Tibial nerve (tissue), 4 donors: ENCODE results near the gene COX7A2L.

Source experiments
- EP300 ChIP-seq, 2 donors: sonication (generic); formaldehyde crosslinking; IDR thresholded peaks; one replicate each; pipeline ENCODE4 v1.6.1; 2017; ENCODE audit warnings: antibody characterized with exemption in 2 of 2, mild to moderate bottlenecking in 1 of 2
- TF ChIP-seq, protein P1 (sequence below), 5 experiments: fragments of 200-600 bp in 3 of 5; fragments of 450-650 bp in 2 of 5; sonication (generic) in 3 of 5; IDR thresholded peaks; one replicate each; pipeline ENCODE4 v1.5.1; 2016 to 2019; ENCODE audit warnings: antibody characterized with exemption in 5 of 5, mild to moderate bottlenecking in 3 of 5, moderate library complexity in 2 of 5

DNA sequence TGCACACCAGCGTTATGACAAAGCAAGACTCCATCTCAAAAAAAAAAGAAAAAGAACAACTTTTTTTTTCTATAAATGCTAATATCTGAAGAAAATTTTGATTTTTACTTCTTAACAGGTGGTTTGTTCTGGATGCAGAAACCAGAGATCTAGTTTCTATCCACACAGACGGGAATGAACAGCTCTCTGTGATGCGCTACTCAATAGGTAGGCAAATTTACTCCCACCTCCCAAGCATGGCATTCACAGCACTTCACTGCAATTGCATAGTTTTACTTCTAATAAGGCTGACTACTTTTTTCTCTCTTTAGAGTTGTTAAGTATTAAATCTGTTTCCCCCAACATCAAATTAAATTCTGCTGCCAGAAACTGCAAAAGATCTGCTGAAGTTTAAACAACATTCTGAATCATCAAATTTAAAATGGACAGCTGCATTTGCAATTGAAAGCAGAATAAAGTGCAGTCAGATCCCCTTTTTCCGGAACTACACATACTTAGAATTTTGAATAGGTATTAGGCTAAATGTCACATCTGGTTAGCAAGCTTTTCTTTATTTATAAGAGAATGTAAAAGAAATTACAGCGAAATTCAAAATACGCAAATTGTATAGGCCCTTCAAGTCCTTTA is 45.1 kb downstream of the COX7A2L start:
- TF ChIP-seq, protein P1, sequence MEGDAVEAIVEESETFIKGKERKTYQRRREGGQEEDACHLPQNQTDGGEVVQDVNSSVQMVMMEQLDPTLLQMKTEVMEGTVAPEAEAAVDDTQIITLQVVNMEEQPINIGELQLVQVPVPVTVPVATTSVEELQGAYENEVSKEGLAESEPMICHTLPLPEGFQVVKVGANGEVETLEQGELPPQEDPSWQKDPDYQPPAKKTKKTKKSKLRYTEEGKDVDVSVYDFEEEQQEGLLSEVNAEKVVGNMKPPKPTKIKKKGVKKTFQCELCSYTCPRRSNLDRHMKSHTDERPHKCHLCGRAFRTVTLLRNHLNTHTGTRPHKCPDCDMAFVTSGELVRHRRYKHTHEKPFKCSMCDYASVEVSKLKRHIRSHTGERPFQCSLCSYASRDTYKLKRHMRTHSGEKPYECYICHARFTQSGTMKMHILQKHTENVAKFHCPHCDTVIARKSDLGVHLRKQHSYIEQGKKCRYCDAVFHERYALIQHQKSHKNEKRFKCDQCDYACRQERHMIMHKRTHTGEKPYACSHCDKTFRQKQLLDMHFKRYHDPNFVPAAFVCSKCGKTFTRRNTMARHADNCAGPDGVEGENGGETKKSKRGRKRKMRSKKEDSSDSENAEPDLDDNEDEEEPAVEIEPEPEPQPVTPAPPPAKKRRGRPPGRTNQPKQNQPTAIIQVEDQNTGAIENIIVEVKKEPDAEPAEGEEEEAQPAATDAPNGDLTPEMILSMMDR (IDR thresholded peaks at IDR 0.05) = no peak
- TF ChIP-seq EP300 (IDR thresholded peaks at IDR 0.05) = no peak
